Stimulated activated CD8-positive, alpha-beta memory T cell treated with anti-CD3 and anti-CD28 coated beads, Interleukin-15, amount 100 ng/mL, for 24 hours (primary cell): ENCODE measurements around the gene FAM170B.

ENCODE experiments used
- DNase-seq: peaks from one replicate; pipeline ENCODE4 v3.0.0-alpha.2; 2020; ENCODE audit warnings: low read depth

Gene FAM170B

GRCh38 chr10:49105076-49105475 lies 28.7 kb downstream of the FAM170B start:
- DNase-seq = no peak

GRCh38 chr10:49104323-49104722 lies 29.5 kb downstream of the FAM170B start:
- no peak for DNase-seq

GRCh38 chr10:49103761-49104160 lies 30.1 kb downstream of the FAM170B start:
- no peak for DNase-seq

- DNase-seq = no peak
These were observed 34.8 kb downstream of the FAM170B start for GRCh38 chr10:49099046-49099445.

- no peak for DNase-seq
These were observed 36.9 kb downstream of the FAM170B start for GRCh38 chr10:49096890-49097445.

GRCh38 chr10:49094646-49095045 lies 39.2 kb downstream of the FAM170B start:
- DNase-seq = no peak

- no peak for DNase-seq
These were observed 39.9 kb downstream of the FAM170B start for GRCh38 chr10:49093922-49094321.

- DNase-seq = no peak
These were observed 41.3 kb downstream of the FAM170B start for GRCh38 chr10:49092477-49092876.

GRCh38 chr10:49091450-49092210 lies 42.2 kb downstream of the FAM170B start:
- no peak for DNase-seq

GRCh38 chr10:49090696-49091380 lies 43.0 kb downstream of the FAM170B start:
- DNase-seq = no peak

GRCh38 chr10:49090189-49090575 lies 43.6 kb downstream of the FAM170B start:
- no peak for DNase-seq

- DNase-seq = no peak
These were observed 44.1 kb downstream of the FAM170B start for GRCh38 chr10:49089557-49090188.

- DNase-seq = no peak
These were observed 44.7 kb downstream of the FAM170B start for GRCh38 chr10:49089152-49089551.

- DNase-seq = no peak
These were observed 46.9 kb downstream of the FAM170B start for GRCh38 chr10:49086889-49087288.

- no peak for DNase-seq
These were observed 50.6 kb downstream of the FAM170B start for GRCh38 chr10:49083261-49083660.

GRCh38 chr10:49082766-49083165 lies 51.1 kb downstream of the FAM170B start:
- DNase-seq = no peak

GRCh38 chr10:49081547-49082275 lies 52.1 kb downstream of the FAM170B start:
- DNase-seq = no peak
